Measurements from ENCODE around the gene PLA1A. TPM values are rescaled to one million over a fixed set of nuclear protein-coding genes. Genes with fewer than 3 reads are reported as not detected.

PLA1A gene
- total RNA-seq, 1 donor: not detected

DNA sequence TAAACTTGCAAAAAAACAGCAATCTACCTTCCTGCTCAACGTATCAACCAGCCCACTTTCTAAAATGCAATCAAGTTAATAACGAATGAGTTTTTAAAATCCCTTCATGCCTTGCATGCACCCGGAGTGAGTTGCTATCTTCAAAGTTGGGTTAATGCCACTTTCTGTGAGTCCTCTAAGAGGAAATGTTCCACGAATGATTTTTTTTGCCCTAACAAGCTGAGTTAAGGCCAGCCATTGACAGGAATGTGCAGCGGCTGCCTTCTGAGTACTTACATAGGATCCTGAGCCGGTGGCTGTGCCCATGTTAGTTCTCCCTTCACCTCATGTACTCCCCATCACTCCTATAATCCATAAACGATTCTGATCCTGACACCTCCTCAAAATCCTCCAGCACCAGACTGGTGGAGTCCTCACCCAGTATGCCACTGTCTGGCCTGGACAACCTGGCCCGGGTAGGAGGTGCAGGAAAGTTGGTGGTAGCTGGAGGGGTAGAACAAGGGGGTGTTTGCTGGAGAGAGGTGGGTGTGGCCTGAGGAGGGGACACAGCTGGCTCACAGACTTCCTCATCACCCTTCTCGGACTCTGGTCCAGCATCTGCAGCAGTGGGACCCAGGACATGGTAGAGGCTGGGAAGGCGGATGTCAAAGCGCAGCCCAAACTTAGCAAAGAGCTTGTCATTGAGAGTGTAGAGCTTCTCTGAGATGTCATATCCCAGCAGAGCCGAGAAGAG, 50.3 kb downstream of the PLA1A start:
- H3K4me3 ChIP-seq (ENCODE audit: low read depth, low read length): no peak overlapping the region
- TF ChIP-seq CTCF (IDR thresholded peaks at IDR 0.05; ENCODE audit: insufficient read depth, low read depth, low read length): no peak
- DNase-seq (ENCODE audit: low read depth): no peak

DNA sequence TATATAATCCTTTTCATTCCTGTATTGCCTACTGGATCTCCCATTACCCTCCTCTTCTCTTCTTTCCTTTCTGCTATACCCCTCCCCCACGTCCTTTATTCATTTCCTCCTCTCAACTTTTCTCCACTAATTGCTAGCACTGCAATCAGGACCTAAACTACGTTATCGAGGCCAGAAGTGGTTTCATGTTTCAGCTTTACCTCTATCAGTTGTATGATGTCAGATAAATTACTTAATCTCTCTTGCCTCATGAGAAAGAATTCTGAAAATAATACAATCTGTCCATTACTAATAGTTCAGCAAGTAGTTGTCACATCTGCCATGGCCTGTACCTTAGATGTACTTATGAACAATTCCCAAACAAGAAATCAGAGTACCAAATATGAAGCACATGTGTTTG, 52.1 kb downstream of the PLA1A start:
- TF ChIP-seq CTCF (IDR thresholded peaks at IDR 0.05; ENCODE audit: insufficient read depth, low read depth, low read length): no peak
- DNase-seq (ENCODE audit: low read depth): no peak
- H3K4me3 ChIP-seq (ENCODE audit: low read depth, low read length): no peak overlapping the region

DNA sequence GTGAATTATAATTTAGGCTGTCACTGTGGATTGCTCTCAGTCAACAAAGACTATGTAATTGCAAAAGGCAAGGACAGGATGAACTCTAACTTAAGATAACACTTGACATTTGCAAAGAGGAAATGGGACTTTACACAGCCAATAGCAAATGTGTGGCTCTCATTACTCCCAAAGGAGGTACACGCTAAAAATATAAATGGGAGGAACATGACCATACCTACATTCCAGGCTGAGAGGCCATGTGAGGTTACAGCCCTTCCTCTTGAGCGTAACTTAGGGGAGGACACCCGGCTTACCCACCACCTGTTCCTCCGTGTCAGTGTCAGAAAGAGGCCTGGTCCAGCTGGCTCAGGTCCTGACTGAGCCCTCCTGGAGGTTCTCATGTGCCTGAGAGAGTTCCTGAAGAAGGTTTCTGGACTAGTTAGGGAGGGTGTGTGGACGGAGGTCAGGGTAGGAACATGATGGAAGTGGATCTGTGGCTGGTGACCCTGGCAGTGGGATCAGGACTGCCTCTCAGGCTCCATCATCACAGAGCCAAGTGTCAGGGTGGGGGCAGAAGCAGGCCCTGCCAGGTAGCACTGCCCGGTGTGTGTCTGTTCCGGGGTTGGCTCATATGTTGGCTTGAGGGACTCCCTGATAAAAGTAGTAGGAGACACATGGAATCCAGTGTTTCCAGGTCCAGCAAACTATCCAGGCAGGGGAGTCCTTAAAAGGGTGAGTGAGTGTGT, 54.8 kb downstream of the PLA1A start:
- DNase-seq (ENCODE audit: low read depth): no peak
- H3K4me3 ChIP-seq (ENCODE audit: low read depth, low read length): no peak overlapping the region
- TF ChIP-seq CTCF (IDR thresholded peaks at IDR 0.05; ENCODE audit: insufficient read depth, low read depth, low read length): no peak

DNA sequence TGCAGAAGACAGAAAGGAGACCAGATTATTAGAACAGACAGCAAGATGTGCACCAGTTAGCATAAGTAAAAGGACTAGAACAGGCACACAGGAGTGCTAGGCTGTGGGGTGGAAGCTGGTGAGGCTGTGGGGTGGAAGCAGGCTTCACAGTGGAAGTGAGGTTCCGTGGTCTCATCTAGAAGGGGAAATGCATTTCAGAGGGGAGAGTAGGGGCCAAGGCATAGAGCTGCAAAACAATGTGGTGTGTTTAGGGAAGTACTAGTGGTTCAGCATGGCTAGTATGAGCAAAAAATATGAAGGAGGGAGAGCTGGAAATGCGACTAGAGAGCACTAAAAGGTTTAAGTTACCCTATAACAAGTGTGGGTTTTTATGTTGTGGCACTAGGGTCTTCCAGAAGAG, 56.2 kb downstream of the PLA1A start:
- H3K4me3 ChIP-seq (ENCODE audit: low read depth, low read length): no peak overlapping the region
- no peak for DNase-seq (ENCODE audit: low read depth)
- no peak for TF ChIP-seq CTCF (IDR thresholded peaks at IDR 0.05; ENCODE audit: insufficient read depth, low read depth, low read length)

DNA sequence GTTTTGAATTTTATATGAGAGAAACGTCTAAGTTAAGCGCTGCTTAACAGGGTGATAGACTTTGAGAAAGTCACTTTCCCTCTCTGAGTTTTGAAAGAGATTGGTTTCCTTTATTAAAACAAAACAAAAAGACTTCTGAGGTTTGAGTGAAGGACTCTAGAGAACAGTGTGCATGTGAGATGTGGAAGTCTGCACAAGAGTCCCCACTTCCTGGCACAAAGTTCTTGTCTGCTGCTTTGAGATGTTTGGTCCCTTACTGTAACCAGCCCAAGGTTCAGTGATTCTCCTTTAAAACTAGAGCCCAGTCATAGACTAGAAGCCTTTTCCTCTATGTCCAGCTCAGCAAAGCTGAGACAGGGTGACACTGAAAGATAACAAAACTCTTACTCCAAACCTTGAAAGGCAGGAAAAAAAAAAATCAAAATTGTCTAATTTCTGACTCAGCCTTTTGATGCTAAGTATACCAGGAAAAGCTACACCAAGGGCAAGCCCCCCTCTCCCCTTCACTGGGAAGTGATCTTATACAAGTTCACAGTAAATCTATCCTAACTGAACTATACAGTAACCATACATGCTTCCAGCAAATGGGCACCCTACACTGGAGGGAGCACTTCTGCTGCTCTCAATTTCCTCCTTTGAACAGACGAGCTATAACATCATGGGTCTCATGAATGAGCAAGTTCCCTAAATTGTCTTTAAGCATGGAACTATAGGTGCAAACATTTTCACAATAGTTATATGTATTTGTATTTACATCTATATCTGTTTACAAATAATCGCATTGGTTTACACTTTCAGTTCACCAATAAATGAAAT, 60.4 kb downstream of the PLA1A start:
- TF ChIP-seq CTCF (IDR thresholded peaks at IDR 0.05; ENCODE audit: insufficient read depth, low read depth, low read length): no peak
- H3K4me3 ChIP-seq (ENCODE audit: low read depth, low read length): no peak overlapping the region
- no peak for DNase-seq (ENCODE audit: low read depth)

DNA sequence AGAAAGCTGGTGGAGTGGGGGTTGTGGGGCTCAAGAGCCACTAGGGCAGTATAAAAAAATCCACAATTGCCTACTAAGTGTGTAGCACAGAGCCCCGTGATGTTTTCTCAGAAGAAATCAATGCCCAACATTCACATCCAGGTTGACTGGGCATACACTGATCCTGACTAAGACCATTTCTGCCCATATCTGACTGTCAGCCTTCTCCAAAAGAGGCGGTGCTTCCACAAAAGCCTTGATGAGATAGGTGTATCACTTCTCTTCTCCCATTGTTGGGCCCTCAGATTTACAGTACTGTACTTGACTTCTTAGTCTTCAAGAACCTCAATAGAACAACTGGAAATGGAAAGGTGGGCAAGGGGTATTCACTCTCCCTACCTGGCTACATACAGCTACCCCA, 61.3 kb downstream of the PLA1A start:
- no peak for TF ChIP-seq CTCF (IDR thresholded peaks at IDR 0.05; ENCODE audit: insufficient read depth, low read depth, low read length)
- no peak overlapping the region for H3K4me3 ChIP-seq (ENCODE audit: low read depth, low read length)

More for the DNA sequence above, 61.3 kb downstream of the PLA1A start:
- DNase-seq (ENCODE audit: low read depth): no peak

Data from fibroblast of villous mesenchyme (primary cell).